H9 (cell line): ENCODE measurements around the gene NPDC1. TPM values are rescaled to one million over a fixed set of nuclear protein-coding genes. Genes with fewer than 3 reads are reported as not detected.

Source experiments
- DNase-seq: peaks from one replicate; pipeline ENCODE4 v3.0.0-alpha.2; 2017
- H2AFZ ChIP-seq: one replicate; pipeline ENCODE4 v1.6.1; 2013; ENCODE audit warnings: mild to moderate bottlenecking, low read length, control low read depth, moderate library complexity
- H2AK5ac ChIP-seq: 2 replicates; pipeline ENCODE4 v1.6.1; 2013; ENCODE audit warnings: low read length, control low read depth, mixed read lengths; ENCODE audit not compliant: insufficient read length
- H2BK120ac ChIP-seq: one replicate; pipeline ENCODE4 v1.6.1; 2013; ENCODE audit warnings: low read depth, mild to moderate bottlenecking, low read length, control low read depth, inconsistent platforms; ENCODE audit not compliant: poor library complexity, severe bottlenecking
- H2BK12ac ChIP-seq: 2 replicates; pipeline ENCODE4 v1.6.1; 2013; ENCODE audit warnings: low read length, control low read depth, mixed read lengths, low read depth; ENCODE audit not compliant: insufficient read length
- H2BK15ac ChIP-seq: 2 replicates; pipeline ENCODE4 v1.6.1; 2013; ENCODE audit warnings: low read depth, low read length, control low read depth
- H2BK20ac ChIP-seq: one replicate; pipeline ENCODE4 v1.6.1; 2013; ENCODE audit warnings: low read depth, mild to moderate bottlenecking, low read length, control low read depth, inconsistent platforms; ENCODE audit not compliant: poor library complexity, severe bottlenecking
- H2BK5ac ChIP-seq: 2 replicates; pipeline ENCODE4 v1.6.1; 2013; ENCODE audit warnings: low read length, control low read depth, mixed read lengths; ENCODE audit not compliant: insufficient read length
- H3K14ac ChIP-seq: 2 replicates; pipeline ENCODE4 v1.6.1; 2013; ENCODE audit warnings: low read length, control low read depth; ENCODE audit not compliant: insufficient read depth
- H3K18ac ChIP-seq: 2 replicates; pipeline ENCODE4 v1.6.1; 2013; ENCODE audit warnings: low read depth, mild to moderate bottlenecking, mixed read lengths, low read length, control low read depth; ENCODE audit not compliant: insufficient read length
- H3K23ac ChIP-seq: 2 replicates; pipeline ENCODE4 v1.6.1; 2013; ENCODE audit warnings: low read length, control low read depth, mixed read lengths, low read depth; ENCODE audit not compliant: insufficient read length
- H3K23me2 ChIP-seq: 2 replicates; pipeline ENCODE4 v1.6.1; 2013; ENCODE audit warnings: low read depth, mild to moderate bottlenecking, mixed read lengths, low read length, control low read depth; ENCODE audit not compliant: insufficient read length, poor library complexity, severe bottlenecking
- H3K27ac ChIP-seq: 2 replicates; pipeline ENCODE4 v1.5.1; 2013; ENCODE audit warnings: low read length, control low read depth, mixed read lengths, low read depth; ENCODE audit not compliant: insufficient read length
- H3K27me3 ChIP-seq: 2 replicates; pipeline ENCODE4 v1.6.1; 2013; ENCODE audit warnings: low read length, control low read depth, inconsistent platforms; ENCODE audit not compliant: insufficient read depth
- H3K4ac ChIP-seq: 2 replicates; pipeline ENCODE4 v1.6.1; 2013; ENCODE audit warnings: low read depth, mild to moderate bottlenecking, control low read depth, inconsistent platforms, low read length, moderate library complexity
- H3K4me1 ChIP-seq: 2 replicates; pipeline ENCODE4 v1.6.1; 2013; ENCODE audit warnings: low read length, control low read depth, inconsistent platforms; ENCODE audit not compliant: insufficient read depth
- H3K4me2 ChIP-seq: 2 replicates; pipeline ENCODE4 v1.6.1; 2013; ENCODE audit warnings: low read length, control low read depth, mixed read lengths; ENCODE audit not compliant: insufficient read length, insufficient read depth
- H3K56ac ChIP-seq: 2 replicates; pipeline ENCODE4 v1.6.1; 2013; ENCODE audit warnings: low read depth, mild to moderate bottlenecking, mixed read lengths, low read length, control low read depth; ENCODE audit not compliant: insufficient read length
- H3K79me1 ChIP-seq: 2 replicates; pipeline ENCODE4 v1.6.1; 2013; ENCODE audit warnings: low read depth, mild to moderate bottlenecking, moderate library complexity, low read length, control low read depth, inconsistent platforms; ENCODE audit not compliant: insufficient read depth, poor library complexity, severe bottlenecking
- H3K79me2 ChIP-seq: 2 replicates; pipeline ENCODE4 v1.6.1; 2013; ENCODE audit warnings: low read length, control low read depth, inconsistent platforms; ENCODE audit not compliant: insufficient read depth
- H3K9ac ChIP-seq: 2 replicates; pipeline ENCODE4 v1.6.1; 2013; ENCODE audit warnings: low read length, control low read depth, mixed read lengths; ENCODE audit not compliant: insufficient read length; ENCODE audit errors: extremely low read depth
- H3K9me3 ChIP-seq: one replicate; pipeline ENCODE4 v1.6.1; 2013; ENCODE audit warnings: low read depth, low read length, inconsistent platforms; ENCODE audit not compliant: control insufficient read depth
- H3T11ph ChIP-seq: one replicate; pipeline ENCODE4 v1.6.1; 2013; ENCODE audit warnings: mild to moderate bottlenecking, low read length, control low read depth, inconsistent platforms
- H4K20me1 ChIP-seq: one replicate; pipeline ENCODE4 v1.6.1; 2013; ENCODE audit not compliant: control insufficient read depth, insufficient read length, insufficient read depth
- H4K5ac ChIP-seq: 2 replicates; pipeline ENCODE4 v1.6.1; 2013; ENCODE audit warnings: low read depth, mild to moderate bottlenecking, mixed read lengths, low read length, control low read depth; ENCODE audit not compliant: insufficient read length
- H4K8ac ChIP-seq: replicated peaks from 2 replicates; pipeline ENCODE4 v1.6.1; 2013; ENCODE audit warnings: low read length, control low read depth, mixed read lengths, low read depth; ENCODE audit not compliant: insufficient read length
- H4K91ac ChIP-seq: 2 replicates; pipeline ENCODE4 v1.6.1; 2013; ENCODE audit warnings: low read depth, mild to moderate bottlenecking, moderate library complexity, mixed read lengths, low read length, control low read depth; ENCODE audit not compliant: insufficient read length
- H3K27ac Mint-ChIP-seq, 3 experiments: 2 replicates in 2 of 3; 3 replicates in 1 of 3; pipeline ENCODE4 v1.8.0; 2020 to 2021; ENCODE audit warnings: mixed read lengths in 3 of 3, mild to moderate bottlenecking in 1 of 3, moderate library complexity in 1 of 3
- H3K27me3 Mint-ChIP-seq: 2 replicates; pipeline ENCODE4 v1.8.0; 2021; ENCODE audit warnings: low read depth, mild to moderate bottlenecking, moderate library complexity, mixed read lengths
- H3K36me3 Mint-ChIP-seq, 3 experiments: 2 replicates in 2 of 3; 3 replicates in 1 of 3; pipeline ENCODE4 v1.8.0; 2020 to 2021; ENCODE audit warnings: low read depth in 3 of 3, mixed read lengths in 3 of 3; ENCODE audit not compliant: insufficient read depth in 1 of 3
- H3K4me1 Mint-ChIP-seq, 2 experiments: 2 replicates each; pipeline ENCODE4 v1.8.0; 2020; ENCODE audit warnings: mixed read lengths in 2 of 2
- H3K4me3 Mint-ChIP-seq, 2 experiments: 2 replicates in 1 of 2; 3 replicates in 1 of 2; pipeline ENCODE4 v1.8.0; 2020 to 2021; ENCODE audit warnings: mild to moderate bottlenecking in 2 of 2, mixed read lengths in 2 of 2, moderate library complexity in 1 of 2
- H3K9me3 Mint-ChIP-seq, 2 experiments: 2 replicates in 1 of 2; 3 replicates in 1 of 2; pipeline ENCODE4 v1.8.0; 2020; ENCODE audit warnings: mild to moderate bottlenecking in 2 of 2, mixed read lengths in 2 of 2, moderate library complexity in 1 of 2
- WGBS: extraction: QIAGEN DNeasy Blood & Tissue Kit; methylation state at CpG from one replicate; pipeline ENCODE4 v1.1.7; 2013; ENCODE audit warnings: missing lambda C conversion rate, low lambda C conversion rate, mixed read lengths; ENCODE audit not compliant: insufficient read length; ENCODE audit errors: extremely low coverage; 5-methylcytosine and 5-hydroxymethylcytosine counted together
- total RNA-seq: library from RNA; stranded (reverse); gene quantifications from 2 replicates; pipeline ENCODE4 v1.2.1, GENCODE V29; 2021
- TF ChIP-seq, protein P1 (sequence below): fragments of 200-600 bp; sonication (generic); conservative IDR thresholded peaks from 3 replicates; pipeline ENCODE4 v1.8.0; 2021; ENCODE audit warnings: antibody characterized with exemption, mild to moderate bottlenecking

The NPDC1 gene
- total RNA-seq, 1 experiment from 2014 or later, result 57.6 TPM

DNA sequence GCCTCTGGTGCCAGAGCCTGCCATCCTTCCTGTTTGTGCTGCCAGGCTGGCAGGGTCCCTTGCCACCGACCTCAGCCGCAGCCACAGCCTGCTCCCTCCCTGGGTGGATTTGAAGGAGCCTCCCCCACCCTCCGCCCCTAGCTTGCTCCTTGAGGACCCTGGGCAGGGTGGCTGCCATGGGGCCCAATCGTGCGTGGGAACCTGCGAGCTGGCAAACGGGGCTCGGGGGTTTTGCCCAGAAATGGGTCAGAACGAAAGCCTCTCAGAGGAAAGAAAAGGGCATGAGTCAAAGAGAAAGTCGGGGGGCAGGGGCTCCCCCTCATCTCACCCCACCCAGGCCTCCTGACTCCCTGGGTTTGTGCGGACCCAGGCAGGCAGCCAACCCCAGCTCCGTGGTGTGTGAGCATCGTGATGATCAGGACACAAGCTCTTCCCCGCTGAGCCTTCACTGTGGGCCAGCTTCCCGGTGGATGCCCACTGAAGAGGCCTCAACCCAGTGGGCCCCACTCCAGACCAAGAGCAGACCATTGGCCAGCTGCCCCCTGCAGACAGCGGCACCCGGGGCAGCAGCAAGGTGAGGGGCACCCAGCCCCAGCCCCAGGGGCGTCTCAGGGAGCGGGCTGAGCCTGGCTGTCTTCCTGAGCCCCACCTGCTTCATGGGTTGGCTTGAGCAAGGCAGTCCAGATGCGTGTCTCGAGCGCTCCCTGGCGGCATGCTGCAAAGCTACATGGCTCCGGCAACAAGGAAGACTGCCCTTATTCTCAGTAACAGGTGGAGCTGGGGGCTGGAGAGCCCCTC is 11.1 kb downstream of the NPDC1 start:
- Histone ChIP-seq H2BK20ac (no peak overlapping the region), H2BK12ac (no peak overlapping the region), H4K91ac (no peak overlapping the region), H3K56ac (no peak overlapping the region), H3K4me1 (no peaks in the 10 kb centered on the region), H3K23ac (no peak overlapping the region), H3K79me2 (no peaks in the 10 kb centered on the region), H2AK5ac (no peak overlapping the region), H4K8ac (no peak overlapping the region), H3K9ac (no peak overlapping the region), H3K27me3 (no peaks in the 10 kb centered on the region), H2BK15ac (no peak overlapping the region), H3K14ac (no peak overlapping the region), H4K20me1 (no peaks in the 10 kb centered on the region), H3K4ac (no peak overlapping the region), H3K79me1 (no peaks in the 10 kb centered on the region), H4K5ac (no peak overlapping the region), H3K4me2 (no peak overlapping the region), H3T11ph (no peak overlapping the region), H2AFZ (no peak overlapping the region), H3K23me2 (no peaks in the 10 kb centered on the region), H3K9me3 (no peaks in the 10 kb centered on the region), H2BK120ac (no peak overlapping the region), H3K27ac (no peak overlapping the region), H2BK5ac (no peak overlapping the region), H3K18ac (no peak overlapping the region)
- no CpG with 5 or more reads among the region's 24 CpGs for WGBS
- Mint-ChIP-seq H3K27ac (no peak overlapping the region), H3K27me3 (peaks cover 19% of the 10 kb centered on the region), H3K4me3 (no peak overlapping the region), H3K36me3 (peaks cover 0 to 12% (median 5%) of the 10 kb centered on the region in 3 experiments; a peak in 5 of 7 replicates), H3K9me3 (no peaks in the 10 kb centered on the region), H3K4me1 (no peaks in the 10 kb centered on the region; a peak in 1 of 4 replicates)
- TF ChIP-seq, protein P1, sequence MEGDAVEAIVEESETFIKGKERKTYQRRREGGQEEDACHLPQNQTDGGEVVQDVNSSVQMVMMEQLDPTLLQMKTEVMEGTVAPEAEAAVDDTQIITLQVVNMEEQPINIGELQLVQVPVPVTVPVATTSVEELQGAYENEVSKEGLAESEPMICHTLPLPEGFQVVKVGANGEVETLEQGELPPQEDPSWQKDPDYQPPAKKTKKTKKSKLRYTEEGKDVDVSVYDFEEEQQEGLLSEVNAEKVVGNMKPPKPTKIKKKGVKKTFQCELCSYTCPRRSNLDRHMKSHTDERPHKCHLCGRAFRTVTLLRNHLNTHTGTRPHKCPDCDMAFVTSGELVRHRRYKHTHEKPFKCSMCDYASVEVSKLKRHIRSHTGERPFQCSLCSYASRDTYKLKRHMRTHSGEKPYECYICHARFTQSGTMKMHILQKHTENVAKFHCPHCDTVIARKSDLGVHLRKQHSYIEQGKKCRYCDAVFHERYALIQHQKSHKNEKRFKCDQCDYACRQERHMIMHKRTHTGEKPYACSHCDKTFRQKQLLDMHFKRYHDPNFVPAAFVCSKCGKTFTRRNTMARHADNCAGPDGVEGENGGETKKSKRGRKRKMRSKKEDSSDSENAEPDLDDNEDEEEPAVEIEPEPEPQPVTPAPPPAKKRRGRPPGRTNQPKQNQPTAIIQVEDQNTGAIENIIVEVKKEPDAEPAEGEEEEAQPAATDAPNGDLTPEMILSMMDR, result peak; percentile 93
- peak; percentile 91 for DNase-seq
